Measurements from ENCODE around the gene CACNG7.

Gene CACNG7

GRCh38 chr19:53883231-53883661 is 25.8 kb upstream of the CACNG7 start:
- CTCF ChIA-PET, result no interaction called here

GRCh38 chr19:53883741-53884140 is 25.3 kb upstream of the CACNG7 start:
- TF ChIP-seq, protein P1, sequence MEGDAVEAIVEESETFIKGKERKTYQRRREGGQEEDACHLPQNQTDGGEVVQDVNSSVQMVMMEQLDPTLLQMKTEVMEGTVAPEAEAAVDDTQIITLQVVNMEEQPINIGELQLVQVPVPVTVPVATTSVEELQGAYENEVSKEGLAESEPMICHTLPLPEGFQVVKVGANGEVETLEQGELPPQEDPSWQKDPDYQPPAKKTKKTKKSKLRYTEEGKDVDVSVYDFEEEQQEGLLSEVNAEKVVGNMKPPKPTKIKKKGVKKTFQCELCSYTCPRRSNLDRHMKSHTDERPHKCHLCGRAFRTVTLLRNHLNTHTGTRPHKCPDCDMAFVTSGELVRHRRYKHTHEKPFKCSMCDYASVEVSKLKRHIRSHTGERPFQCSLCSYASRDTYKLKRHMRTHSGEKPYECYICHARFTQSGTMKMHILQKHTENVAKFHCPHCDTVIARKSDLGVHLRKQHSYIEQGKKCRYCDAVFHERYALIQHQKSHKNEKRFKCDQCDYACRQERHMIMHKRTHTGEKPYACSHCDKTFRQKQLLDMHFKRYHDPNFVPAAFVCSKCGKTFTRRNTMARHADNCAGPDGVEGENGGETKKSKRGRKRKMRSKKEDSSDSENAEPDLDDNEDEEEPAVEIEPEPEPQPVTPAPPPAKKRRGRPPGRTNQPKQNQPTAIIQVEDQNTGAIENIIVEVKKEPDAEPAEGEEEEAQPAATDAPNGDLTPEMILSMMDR (conservative IDR thresholded peaks at IDR 0.05; ENCODE audit: low read depth), result no peak
- POLR2A ChIA-PET (ENCODE audit: low non-redundant PET), result no interaction called here
- DNase-seq (ENCODE audit: low spot score), result no peak
- no peak overlapping the region for H3K27ac ChIP-seq
- CTCF ChIA-PET, result no interaction called here

More at GRCh38 chr19:53883231-53883661, 25.8 kb upstream of the CACNG7 start:
- no peak overlapping the region for H3K27ac ChIP-seq
- DNase-seq (ENCODE audit: low spot score), result no peak
- TF ChIP-seq, protein P1 (conservative IDR thresholded peaks at IDR 0.05; ENCODE audit: low read depth), result no peak
- POLR2A ChIA-PET (ENCODE audit: low non-redundant PET), result no interaction called here

DNA sequence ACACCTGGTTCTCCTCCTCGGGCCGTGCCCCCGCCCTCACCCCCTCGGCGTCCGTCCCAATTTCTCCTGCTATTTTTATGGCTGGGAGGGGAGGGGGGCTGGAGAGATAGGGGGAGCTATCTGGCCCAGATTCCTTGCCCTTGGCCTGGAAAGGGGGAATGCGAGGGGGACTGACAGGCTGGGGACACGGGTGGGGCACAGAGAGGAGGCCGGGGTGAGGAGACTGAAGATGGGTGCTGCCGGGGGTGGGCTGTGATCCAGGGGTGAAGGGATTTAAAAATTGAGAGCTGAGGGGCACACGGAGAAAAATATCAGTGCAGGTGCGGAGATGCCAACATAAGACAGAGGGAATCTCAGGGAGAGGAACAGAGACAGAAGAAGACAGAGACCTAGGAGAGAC is 24.8 kb upstream of the CACNG7 start:
- ChIA-PET POLR2A (ENCODE audit: low non-redundant PET) (no interaction called here), CTCF (interaction anchor here (0.6 to 0.7 kb wide), 2 partner anchors 31 to 146 kb away, joined by 3 to 4 read pairs; no protein-coding TSS in a partner anchor)
- TF ChIP-seq, protein P1 (conservative IDR thresholded peaks at IDR 0.05; ENCODE audit: low read depth), result no peak
- no peak overlapping the region for H3K27ac ChIP-seq
- DNase-seq (ENCODE audit: low spot score), result no peak

GRCh38 chr19:53885036-53885435 is 24.0 kb upstream of the CACNG7 start:
- no peak overlapping the region for H3K27ac ChIP-seq
- TF ChIP-seq, protein P1 (conservative IDR thresholded peaks at IDR 0.05; ENCODE audit: low read depth), result no peak
- ChIA-PET POLR2A (ENCODE audit: low non-redundant PET) (no interaction called here), CTCF (interaction anchor here (0.6 to 0.7 kb wide), 3 partner anchors 31 to 145 kb away, joined by 3 to 4 read pairs (median 3); no protein-coding TSS in a partner anchor)
- no peak for DNase-seq (ENCODE audit: low spot score)

- H3K27ac ChIP-seq, result no peak overlapping the region
- TF ChIP-seq, protein P1 (conservative IDR thresholded peaks at IDR 0.05; ENCODE audit: low read depth), result no peak
- no peak for DNase-seq (ENCODE audit: low spot score)
- CTCF ChIA-PET, result interaction anchor here (0.6 kb wide), 1 partner anchor 33 kb away, joined by 3 read pairs; no protein-coding TSS in a partner anchor
- POLR2A ChIA-PET (ENCODE audit: low non-redundant PET), result no interaction called here
Measured at GRCh38 chr19:53892301-53892980, 16.6 kb upstream of the CACNG7 start.

DNA sequence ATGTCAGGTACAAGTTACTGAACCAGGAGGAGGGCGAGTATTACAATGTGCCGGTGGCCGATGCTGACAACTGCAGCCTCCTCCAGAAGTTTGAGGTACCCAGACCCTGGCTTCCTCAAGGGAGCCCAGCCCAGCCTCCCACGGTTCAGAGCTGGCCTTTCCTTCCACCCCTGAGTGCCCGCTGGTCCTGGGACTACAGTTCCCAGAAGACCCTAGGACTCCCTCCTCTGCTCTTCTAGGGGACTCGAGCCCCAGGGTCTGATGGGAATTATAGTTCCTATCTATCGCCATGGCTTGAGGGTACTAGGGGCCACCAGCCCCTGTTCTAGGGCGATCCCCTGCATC is 16.1 kb upstream of the CACNG7 start:
- POLR2A ChIA-PET (ENCODE audit: low non-redundant PET), result no interaction called here
- H3K27ac ChIP-seq, result no peak overlapping the region
- CTCF ChIA-PET, result interaction anchor here (0.6 kb wide), 1 partner anchor 131 kb away, joined by 3 read pairs; no protein-coding TSS in a partner anchor
- TF ChIP-seq, protein P1 (conservative IDR thresholded peaks at IDR 0.05; ENCODE audit: low read depth), result no peak
- no peak for DNase-seq (ENCODE audit: low spot score)
